ENCODE data around the gene KLKB1.

The KLKB1 gene

GRCh38 chr4:186203406-186203805, 23.9 kb upstream of the KLKB1 start:
- Histone ChIP-seq H3K36me3 (replicated peaks; ENCODE audit: insufficient read depth, low read length) (no peaks in the 10 kb centered on the region), H3K27me3 (replicated peaks; ENCODE audit: insufficient read depth, low read length) (no peaks in the 10 kb centered on the region), H3K4me1 (ENCODE audit: low read length) (peaks cover 15% of the 10 kb centered on the region), H4K20me1 (ENCODE audit: insufficient read depth, low read length) (no peaks in the 10 kb centered on the region), H3K9ac (ENCODE audit: low read length) (0 out of 2 replicates have a peak overlapping the region, but pooled peaks have one; percentile 10), H3K9me3 (replicated peaks; ENCODE audit: insufficient read depth, low read length) (no peaks in the 10 kb centered on the region), H3K79me2 (ENCODE audit: low read length) (no peaks in the 10 kb centered on the region), H2AFZ (ENCODE audit: low read length) (peak overlapping the region; percentile 52), H3F3A (ENCODE audit: insufficient read depth, low read length) (peaks cover 20% of the 10 kb centered on the region), H3K9me2 (replicated peaks; ENCODE audit: insufficient read depth, low read length) (no peaks in the 10 kb centered on the region), H3K4me3 (ENCODE audit: low read length) (peak overlapping the region; percentile 36), H3K4me2 (ENCODE audit: low read depth, low read length) (peak overlapping the region; percentile 46), H3K27ac (ENCODE audit: low read length) (peak overlapping the region; percentile 62; the same call in 1 of the 2 replicates)
- TF ChIP-seq EZH2 (optimal IDR thresholded peaks at IDR 0.05; ENCODE audit: low read depth, low read length) (no peak), CTCF (IDR thresholded peaks at IDR 0.05; ENCODE audit: low read length) (no peak), EZH2phosphoT487 (IDR thresholded peaks at IDR 0.05; ENCODE audit: low read length) (no peak)
- peak; percentile 22 for DNase-seq

- Histone ChIP-seq H3F3A (ENCODE audit: insufficient read depth, low read length) (peaks cover 20% of the 10 kb centered on the region), H3K79me2 (ENCODE audit: low read length) (no peaks in the 10 kb centered on the region), H3K4me1 (ENCODE audit: low read length) (peaks cover 15% of the 10 kb centered on the region), H2AFZ (ENCODE audit: low read length) (peak overlapping the region; percentile 81), H3K9me2 (replicated peaks; ENCODE audit: insufficient read depth, low read length) (no peaks in the 10 kb centered on the region), H4K20me1 (ENCODE audit: insufficient read depth, low read length) (no peaks in the 10 kb centered on the region), H3K4me3 (ENCODE audit: low read length) (peak overlapping the region; percentile 53), H3K27ac (ENCODE audit: low read length) (peak overlapping the region; percentile 62; the same call in 1 of the 2 replicates), H3K27me3 (replicated peaks; ENCODE audit: insufficient read depth, low read length) (no peaks in the 10 kb centered on the region), H3K36me3 (replicated peaks; ENCODE audit: insufficient read depth, low read length) (no peaks in the 10 kb centered on the region), H3K4me2 (ENCODE audit: low read depth, low read length) (peak overlapping the region; percentile 69), H3K9me3 (replicated peaks; ENCODE audit: insufficient read depth, low read length) (no peaks in the 10 kb centered on the region), H3K9ac (ENCODE audit: low read length) (peak overlapping the region; percentile 60)
- DNase-seq, result peak; percentile 74
- TF ChIP-seq CTCF (IDR thresholded peaks at IDR 0.05; ENCODE audit: low read length), result no peak
- TF ChIP-seq EZH2 (optimal IDR thresholded peaks at IDR 0.05; ENCODE audit: low read depth, low read length), result no peak
- no peak for TF ChIP-seq EZH2phosphoT487 (IDR thresholded peaks at IDR 0.05; ENCODE audit: low read length)
Observed at GRCh38 chr4:186204103-186204559, 23.2 kb upstream of the KLKB1 start.

DNA sequence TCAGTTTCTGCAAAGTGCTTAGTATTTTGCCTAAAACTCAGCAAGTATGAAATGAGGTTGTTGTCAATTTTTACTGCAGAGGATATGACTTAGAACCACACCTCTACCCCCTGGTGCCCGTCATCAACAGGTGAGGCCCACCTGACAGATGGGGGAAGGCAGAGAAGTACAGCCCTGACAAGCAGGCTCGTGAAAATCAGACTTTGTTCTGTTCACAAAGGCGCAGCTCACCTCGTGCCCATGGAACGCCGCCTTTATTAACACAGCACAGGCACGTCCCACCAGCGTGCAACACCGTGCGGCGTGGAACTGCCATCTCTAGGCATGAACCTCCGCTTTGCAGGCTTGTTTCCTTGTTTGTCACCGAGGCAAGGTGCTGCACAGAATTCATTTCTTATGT, 22.6 kb upstream of the KLKB1 start:
- Histone ChIP-seq H3K79me2 (ENCODE audit: low read length) (no peaks in the 10 kb centered on the region), H3K9me3 (replicated peaks; ENCODE audit: insufficient read depth, low read length) (no peaks in the 10 kb centered on the region), H3K27ac (ENCODE audit: low read length) (peak overlapping the region; percentile 62), H3K27me3 (replicated peaks; ENCODE audit: insufficient read depth, low read length) (no peaks in the 10 kb centered on the region), H3K9me2 (replicated peaks; ENCODE audit: insufficient read depth, low read length) (no peaks in the 10 kb centered on the region), H3K4me3 (ENCODE audit: low read length) (peak overlapping the region; percentile 53), H3F3A (ENCODE audit: insufficient read depth, low read length) (peaks cover 20% of the 10 kb centered on the region), H3K4me2 (ENCODE audit: low read depth, low read length) (peak overlapping the region; percentile 69), H2AFZ (ENCODE audit: low read length) (peak overlapping the region; percentile 81), H3K4me1 (ENCODE audit: low read length) (peaks cover 15% of the 10 kb centered on the region), H3K9ac (ENCODE audit: low read length) (peak overlapping the region; percentile 60), H3K36me3 (replicated peaks; ENCODE audit: insufficient read depth, low read length) (no peaks in the 10 kb centered on the region), H4K20me1 (ENCODE audit: insufficient read depth, low read length) (no peaks in the 10 kb centered on the region)
- TF ChIP-seq CTCF (IDR thresholded peaks at IDR 0.05; ENCODE audit: low read length) (no peak), EZH2 (optimal IDR thresholded peaks at IDR 0.05; ENCODE audit: low read depth, low read length) (no peak), EZH2phosphoT487 (IDR thresholded peaks at IDR 0.05; ENCODE audit: low read length) (no peak)
- DNase-seq, result no peak
